ENCODE results near the gene MTHFD1L. TPM values are rescaled to one million over a fixed set of nuclear protein-coding genes. Genes with fewer than 3 reads are reported as not detected.

The MTHFD1L gene
- total RNA-seq, 2 experiments from 2014 or later: 155 to 158 TPM

- Mint-ChIP-seq H3K36me3 (ENCODE audit: low read depth) (peaks cover 64% of the 10 kb centered on the region), H3K4me1 (ENCODE audit: low read depth) (no peaks in the 10 kb centered on the region), H3K27me3 (no peaks in the 10 kb centered on the region), H3K27ac (no peak overlapping the region), H3K9me3 (peaks cover 7% of the 10 kb centered on the region), H3K4me3 (no peak overlapping the region)
- POLR2A ChIA-PET: no interaction called here
- TF ChIP-seq CTCF (IDR thresholded peaks at IDR 0.05): no peak
- ATAC-seq (no peak), DNase-seq (no peak)
- intact Hi-C loops (cut with micrococcal nuclease): no loop called here
- CTCF ChIA-PET: no interaction called here
Measured at GRCh38 chr6:151073701-151074100, 208.2 kb downstream of the MTHFD1L start.

DNA sequence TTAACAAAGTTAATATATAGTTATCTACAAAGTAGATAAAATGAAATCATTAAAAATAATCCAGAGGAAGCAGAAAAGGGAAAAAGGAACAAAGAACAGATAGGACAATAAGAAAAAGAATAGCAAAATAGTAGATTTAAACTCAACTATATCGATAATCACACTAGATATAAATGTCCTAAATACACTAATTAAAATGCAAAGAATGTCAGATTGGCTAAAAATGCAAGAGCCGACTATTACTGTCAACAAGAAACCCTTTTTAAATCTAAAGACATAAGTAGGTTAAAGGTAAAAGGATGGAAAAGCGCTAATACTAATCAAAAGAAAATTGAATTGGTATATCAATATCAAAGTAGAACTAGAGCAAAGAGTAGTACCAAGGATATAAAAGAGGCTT is 209.5 kb downstream of the MTHFD1L start:
- no peak overlapping the region for H3K27ac Mint-ChIP-seq
- ChIA-PET CTCF (no interaction called here), POLR2A (no interaction called here)

GRCh38 chr6:151075527-151075926 is 210.0 kb downstream of the MTHFD1L start:
- no peaks in the 10 kb centered on the region for H3K27me3 Mint-ChIP-seq

More for the DNA sequence above, 209.5 kb downstream of the MTHFD1L start:
- ATAC-seq (no peak), DNase-seq (no peak)
- H3K36me3 Mint-ChIP-seq (ENCODE audit: low read depth): peaks cover 58% of the 10 kb centered on the region
- H3K27me3 Mint-ChIP-seq: no peaks in the 10 kb centered on the region
- H3K4me1 Mint-ChIP-seq (ENCODE audit: low read depth): no peaks in the 10 kb centered on the region
- no peak overlapping the region for H3K4me3 Mint-ChIP-seq
- intact Hi-C loops (cut with micrococcal nuclease): no loop called here
- no peak for TF ChIP-seq CTCF (IDR thresholded peaks at IDR 0.05)
- H3K9me3 Mint-ChIP-seq: peaks cover 7% of the 10 kb centered on the region

DNA sequence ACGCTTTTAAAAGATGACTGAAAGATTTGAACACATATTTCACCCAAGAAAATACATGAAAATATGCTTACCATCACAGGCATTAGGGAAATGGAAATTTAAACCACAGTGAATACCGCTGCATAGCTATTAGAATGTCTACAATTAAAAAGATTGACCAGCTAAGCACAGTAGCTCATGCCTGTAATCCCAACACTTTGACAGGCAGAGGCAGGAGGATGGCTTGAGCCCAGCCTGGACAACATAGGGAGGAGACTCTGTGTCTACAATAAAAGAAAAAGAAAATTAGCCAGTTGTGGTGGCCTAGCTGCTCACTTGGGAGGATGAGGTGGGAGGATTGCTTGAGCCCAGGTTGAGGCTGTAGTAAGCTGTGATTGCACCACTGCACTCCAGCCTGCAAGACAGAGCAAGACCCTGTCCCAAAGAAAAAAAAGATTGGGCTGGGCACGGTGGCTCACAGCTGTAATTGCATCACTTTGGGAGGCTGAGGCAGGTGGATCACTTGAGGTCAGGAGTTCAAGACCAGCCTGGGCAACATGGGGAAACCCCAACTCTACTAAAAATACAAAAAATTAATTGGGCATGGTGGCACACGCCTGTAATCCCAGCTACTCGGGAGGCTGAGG is 210.5 kb downstream of the MTHFD1L start:
- DNase-seq (no peak), ATAC-seq (no peak)
- POLR2A ChIA-PET: no interaction called here
- peaks cover 7% of the 10 kb centered on the region for H3K9me3 Mint-ChIP-seq
- CTCF ChIA-PET: no interaction called here
- H3K27me3 Mint-ChIP-seq: no peaks in the 10 kb centered on the region
- H3K36me3 Mint-ChIP-seq (ENCODE audit: low read depth): peaks cover 55% of the 10 kb centered on the region
- TF ChIP-seq CTCF (IDR thresholded peaks at IDR 0.05): no peak
- intact Hi-C loops (cut with micrococcal nuclease): no loop called here
- H3K27ac Mint-ChIP-seq: no peak overlapping the region
- no peaks in the 10 kb centered on the region for H3K4me1 Mint-ChIP-seq (ENCODE audit: low read depth)
- no peak overlapping the region for H3K4me3 Mint-ChIP-seq

More at GRCh38 chr6:151075527-151075926, 210.0 kb downstream of the MTHFD1L start:
- no peak overlapping the region for H3K27ac Mint-ChIP-seq
- H3K4me3 Mint-ChIP-seq: no peak overlapping the region
- intact Hi-C loops (cut with micrococcal nuclease): no loop called here
- H3K36me3 Mint-ChIP-seq (ENCODE audit: low read depth): peaks cover 57% of the 10 kb centered on the region
- TF ChIP-seq CTCF (IDR thresholded peaks at IDR 0.05): no peak
- H3K4me1 Mint-ChIP-seq (ENCODE audit: low read depth): no peaks in the 10 kb centered on the region
- peaks cover 7% of the 10 kb centered on the region for H3K9me3 Mint-ChIP-seq
- ATAC-seq (no peak), DNase-seq (no peak)
- ChIA-PET CTCF (no interaction called here), POLR2A (no interaction called here)

DNA sequence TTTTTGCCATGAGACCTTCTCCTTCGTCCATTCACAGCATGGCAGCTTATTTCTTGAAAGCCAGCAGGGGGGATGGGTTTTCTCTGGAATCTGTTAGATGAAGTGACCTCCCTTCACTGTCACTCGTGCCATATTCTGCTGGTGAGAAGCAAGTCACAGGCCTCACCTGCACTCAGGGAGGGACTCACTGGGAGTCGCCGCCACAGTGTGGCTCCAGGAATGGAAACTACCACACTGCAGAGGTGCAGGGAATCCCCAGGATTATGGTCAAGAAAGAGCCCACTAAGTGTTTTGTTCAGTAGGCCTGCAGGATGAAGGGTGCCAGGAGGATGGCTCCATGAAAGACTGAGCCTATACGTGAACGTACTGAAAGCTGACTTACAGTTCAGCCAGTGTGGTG is 213.2 kb downstream of the MTHFD1L start:
- intact Hi-C loops (cut with micrococcal nuclease): no loop called here
- TF ChIP-seq CTCF (IDR thresholded peaks at IDR 0.05): no peak
- ChIA-PET CTCF (no interaction called here), POLR2A (no interaction called here)
- no peak for ATAC-seq
- Mint-ChIP-seq H3K27me3 (no peaks in the 10 kb centered on the region), H3K27ac (no peak overlapping the region), H3K4me3 (no peak overlapping the region), H3K4me1 (ENCODE audit: low read depth) (no peaks in the 10 kb centered on the region), H3K9me3 (peaks cover 7% of the 10 kb centered on the region), H3K36me3 (ENCODE audit: low read depth) (peaks cover 34% of the 10 kb centered on the region)
- DNase-seq: no peak

All from activated CD8-positive, alpha-beta T cell treated with anti-CD3 and anti-CD28 coated beads for 36 hours (primary cell).